Hepatocyte (in vitro differentiated cells): ENCODE data around the gene ASXL2. TPM values are rescaled to one million over a fixed set of nuclear protein-coding genes. Genes with fewer than 3 reads are reported as not detected.
"Not testable (repeated sequence)": the region's sequence is repeated elsewhere in the genome, so short reads cannot be mapped to it uniquely, and the experiment has no call there.

Experiments
- DNase-seq: peaks from one replicate; pipeline ENCODE4 v3.0.0-alpha.2; 2016; ENCODE audit warnings: low spot score
- H2AFZ ChIP-seq: fragments of 200-600 bp; sonication (generic); 2 replicates; pipeline ENCODE4 v1.6.0; 2016; ENCODE audit warnings: antibody characterized with exemption, mild to moderate bottlenecking
- H3K27ac ChIP-seq: fragments of 200-600 bp; sonication (generic); 2 replicates; pipeline ENCODE4 v1.5.1; 2016; ENCODE audit warnings: mild to moderate bottlenecking
- H3K27me3 ChIP-seq: fragments of 200-600 bp; sonication (generic); 2 replicates; pipeline ENCODE4 v1.6.1; 2016
- H3K36me3 ChIP-seq: fragments of 200-600 bp; sonication (generic); replicated peaks from 2 replicates; pipeline ENCODE4 v1.5.1; 2016; ENCODE audit warnings: low read depth; ENCODE audit not compliant: insufficient read depth
- H3K4me1 ChIP-seq: fragments of 200-600 bp; sonication (generic); 2 replicates; pipeline ENCODE4 v1.5.1; 2016; ENCODE audit warnings: mild to moderate bottlenecking, moderate library complexity; ENCODE audit not compliant: insufficient read depth
- H3K4me2 ChIP-seq: fragments of 200-600 bp; sonication (generic); 2 replicates; pipeline ENCODE4 v1.6.0; 2016
- H3K4me3 ChIP-seq: fragments of 200-600 bp; sonication (generic); 2 replicates; pipeline ENCODE4 v1.5.1; 2016; ENCODE audit warnings: mild to moderate bottlenecking
- H3K79me2 ChIP-seq: fragments of 200-600 bp; sonication (generic); 2 replicates; pipeline ENCODE4 v1.6.0; 2017; ENCODE audit warnings: mild to moderate bottlenecking
- H3K9me2 ChIP-seq: fragments of 200-600 bp; sonication (generic); replicated peaks from 2 replicates; pipeline ENCODE4 v1.6.0; 2017; ENCODE audit warnings: mild to moderate bottlenecking; ENCODE audit not compliant: insufficient read depth
- H3K9me3 ChIP-seq: fragments of 200-600 bp; sonication (generic); 2 replicates; pipeline ENCODE4 v1.5.1; 2016; ENCODE audit warnings: low read depth, mild to moderate bottlenecking
- H4K20me1 ChIP-seq: fragments of 200-600 bp; sonication (generic); 2 replicates; pipeline ENCODE4 v1.6.0; 2016; ENCODE audit warnings: mild to moderate bottlenecking; ENCODE audit not compliant: insufficient read depth, poor library complexity, severe bottlenecking
- CTCF ChIP-seq: fragments of 200-600 bp; sonication (generic); IDR thresholded peaks from 2 replicates; pipeline ENCODE4 v1.5.1; 2016; ENCODE audit warnings: antibody characterized with exemption, mild to moderate bottlenecking; ENCODE audit not compliant: poor library complexity
- EZH2 ChIP-seq: fragments of 200-600 bp; sonication (generic); IDR thresholded peaks from 2 replicates; pipeline ENCODE4 v1.6.1; 2016; ENCODE audit warnings: antibody characterized with exemption, mild to moderate bottlenecking, borderline replicate concordance
- EZH2phosphoT487 ChIP-seq: fragments of 200-600 bp; sonication (generic); IDR thresholded peaks from one replicate; pipeline ENCODE4 v1.6.1; 2018; ENCODE audit warnings: antibody characterized with exemption, mild to moderate bottlenecking, low read depth, moderate library complexity; ENCODE audit not compliant: unreplicated experiment, severe bottlenecking
- WGBS: methylation state at CpG from one replicate; pipeline ENCODE4 v1.1.6; 2016; ENCODE audit warnings: low lambda C conversion rate; ENCODE audit errors: missing lambda C conversion rate; 5-methylcytosine and 5-hydroxymethylcytosine counted together
- polyA plus RNA-seq: library from polyadenylated mRNA; unstranded; fragments of >200 nt; fragmentation: Nextera tagmentation; extraction: Ambion mirVana; gene quantifications from 2 replicates; pipeline ENCODE4 v1.2.1, GENCODE V29; 2016
- total RNA-seq: library from RNA; depleted of rRNA; stranded (reverse); fragments of >200 nt; gene quantifications from 2 replicates; pipeline ENCODE4 v1.2.3, GENCODE V29; 2014

ASXL2 gene
- total and polyA plus RNA-seq, 2 experiments from 2014 or later, result 4.3 to 13.3 TPM

GRCh38 chr2:25913696-25913973, 35.3 kb upstream of the ASXL2 start:
- H3K9me2 ChIP-seq, H3K27me3 ChIP-seq, H3K4me3 ChIP-seq, H4K20me1 ChIP-seq, H3K9me3 ChIP-seq, DNase-seq, H3K79me2 ChIP-seq, H3K4me1 ChIP-seq, H3K27ac ChIP-seq, H3K36me3 ChIP-seq, H2AFZ ChIP-seq: not testable (repeated sequence)
- H3K4me2 ChIP-seq, result peak overlapping the region; percentile 8
- 69% methylated on average over 9 of the region's 9 CpGs for WGBS

- no peaks in the 10 kb centered on the region for H3K9me2 ChIP-seq
- peaks cover 5% of the 10 kb centered on the region for H3K4me1 ChIP-seq
- no peaks in the 10 kb centered on the region for H3K27me3 ChIP-seq
- H4K20me1 ChIP-seq, result no peaks in the 10 kb centered on the region
- no peaks in the 10 kb centered on the region for H3K79me2 ChIP-seq
- H3K36me3 ChIP-seq, result no peaks in the 10 kb centered on the region
- TF ChIP-seq EZH2phosphoT487 (no peak), CTCF (no peak), EZH2 (no peak)
- 13% methylated on average over 10 of the region's 10 CpGs for WGBS
- peak overlapping the region; percentile 8 for H3K4me2 ChIP-seq
- DNase-seq, result no peak
- no peak overlapping the region for H2AFZ ChIP-seq
- no peaks in the 10 kb centered on the region for H3K9me3 ChIP-seq
- H3K27ac ChIP-seq, result no peak overlapping the region
- H3K4me3 ChIP-seq, result no peak overlapping the region
These were observed 34.8 kb upstream of the ASXL2 start for GRCh38 chr2:25912851-25913695.

GRCh38 chr2:25909574-25909973, 31.3 kb upstream of the ASXL2 start:
- H4K20me1 ChIP-seq, DNase-seq, H3K79me2 ChIP-seq, H2AFZ ChIP-seq, H3K27ac ChIP-seq, H3K36me3 ChIP-seq, H3K27me3 ChIP-seq, H3K4me1 ChIP-seq, H3K9me3 ChIP-seq, H3K9me2 ChIP-seq, H3K4me3 ChIP-seq, H3K4me2 ChIP-seq: not testable (repeated sequence)
- 70% methylated on average over 5 of the region's 5 CpGs for WGBS

- H3K79me2 ChIP-seq, result no peaks in the 10 kb centered on the region
- no peak overlapping the region for H3K4me3 ChIP-seq
- H3K9me2 ChIP-seq, result no peaks in the 10 kb centered on the region
- no peaks in the 10 kb centered on the region for H3K27me3 ChIP-seq
- H3K4me1 ChIP-seq, result no peaks in the 10 kb centered on the region
- no peak overlapping the region for H2AFZ ChIP-seq
- no peak overlapping the region for H3K27ac ChIP-seq
- H4K20me1 ChIP-seq, result no peaks in the 10 kb centered on the region
- H3K4me2 ChIP-seq, result no peak overlapping the region
- WGBS, result 71% methylated on average over 2 of the region's 2 CpGs
- no peaks in the 10 kb centered on the region for H3K9me3 ChIP-seq
- no peaks in the 10 kb centered on the region for H3K36me3 ChIP-seq
- TF ChIP-seq EZH2phosphoT487 (no peak), CTCF (no peak), EZH2 (no peak)
- DNase-seq, result no peak
These were observed 26.8 kb upstream of the ASXL2 start for GRCh38 chr2:25905126-25905525.
